Midbrain (tissue), 1 donor: Measurements from ENCODE around the gene PTBP1.
"Not testable (repeated sequence)": the region's sequence is repeated elsewhere in the genome, so short reads cannot be mapped to it uniquely, and the experiment has no call there.

Experiments used
- DNase-seq: peaks from one replicate; lab custom pipeline; 2025; lab: John Stamatoyannopoulos, UW

Gene PTBP1

GRCh38 chr19:829129-829758 lies 32.0 kb downstream of the PTBP1 start:
- DNase-seq = no peak

GRCh38 chr19:831407-832369 lies 34.4 kb downstream of the PTBP1 start:
- DNase-seq = no peak

DNA sequence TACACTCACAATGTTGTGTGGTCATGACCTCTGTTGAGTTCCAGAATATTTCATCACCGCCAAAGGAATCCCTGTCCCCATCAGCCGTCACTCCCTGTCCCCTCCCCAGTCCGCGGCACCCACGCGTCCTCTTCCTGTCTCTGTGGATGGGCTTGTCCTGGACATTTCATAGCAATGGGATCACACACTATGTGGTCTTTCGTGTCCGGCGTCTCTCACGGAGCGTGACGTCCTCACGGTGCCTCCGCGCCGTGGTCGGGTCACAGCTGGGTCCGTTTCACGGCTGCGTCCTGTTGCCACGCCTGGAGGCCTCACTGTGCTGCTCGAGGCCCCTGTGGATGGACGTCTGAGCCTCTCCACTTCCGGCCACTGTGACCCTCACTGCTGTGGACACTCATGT lies 37.0 kb downstream of the PTBP1 start:
- DNase-seq = no peak

GRCh38 chr19:835210-835810 lies 38.1 kb downstream of the PTBP1 start:
- no peak for DNase-seq

DNA sequence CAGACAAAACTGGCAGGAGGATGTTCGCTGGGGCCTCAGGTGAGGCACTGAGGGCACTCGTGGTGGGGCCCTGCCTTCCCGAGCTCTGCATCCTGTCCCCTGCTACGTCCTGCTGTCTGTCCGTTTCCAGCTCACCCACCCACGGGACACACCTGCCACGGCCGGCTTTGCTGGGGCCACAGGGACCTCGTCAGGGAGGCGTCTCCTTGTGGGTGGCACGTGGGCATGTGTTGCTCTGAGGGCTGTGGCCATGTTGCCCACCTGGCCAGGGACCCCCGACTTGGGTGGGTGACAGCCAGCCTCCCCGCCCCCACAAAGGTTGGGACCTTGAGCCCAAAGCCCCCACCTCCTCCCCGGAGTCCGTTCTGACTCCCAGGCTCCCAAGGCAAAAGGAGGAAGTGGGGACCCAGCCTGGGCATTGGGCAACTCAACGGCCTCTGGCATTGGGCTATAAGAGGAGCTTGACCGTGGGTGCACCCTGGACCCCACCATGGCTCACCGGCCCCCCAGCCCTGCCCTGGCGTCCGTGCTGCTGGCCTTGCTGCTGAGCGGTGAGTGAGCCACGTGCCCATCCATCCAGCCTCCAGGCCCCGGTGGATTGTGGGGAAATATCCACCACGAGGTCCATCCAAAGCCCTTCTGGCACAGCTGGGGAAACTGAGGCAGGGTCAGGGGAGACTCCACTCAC lies 43.4 kb downstream of the PTBP1 start, which contains the start of gene PRTN3:
PRTN3 (plus strand) TSS at position 481 of the 688 bp plus-strand sequence; CDS start at position 491, 10 bp downstream.
- DNase-seq = no peak

DNA sequence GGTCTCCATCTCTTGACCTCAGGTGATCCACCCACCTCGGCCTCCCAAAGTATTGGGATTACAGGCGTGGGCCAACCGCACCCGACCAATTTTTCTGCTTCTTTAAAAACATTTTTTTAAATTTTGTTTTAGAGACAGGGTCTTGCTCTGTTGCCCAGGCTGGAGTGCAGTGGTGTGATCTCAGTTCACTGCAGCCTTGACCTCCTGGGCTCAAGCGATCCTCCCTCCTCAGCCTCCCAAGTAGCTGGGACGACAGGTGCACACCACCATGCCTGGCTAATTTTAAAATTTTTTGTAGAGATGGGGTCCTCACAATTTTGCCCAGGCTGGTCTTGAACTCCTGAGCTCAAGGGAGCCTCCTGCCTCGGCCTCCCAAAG lies 45.5 kb downstream of the PTBP1 start:
- DNase-seq = not testable (repeated sequence)

DNA sequence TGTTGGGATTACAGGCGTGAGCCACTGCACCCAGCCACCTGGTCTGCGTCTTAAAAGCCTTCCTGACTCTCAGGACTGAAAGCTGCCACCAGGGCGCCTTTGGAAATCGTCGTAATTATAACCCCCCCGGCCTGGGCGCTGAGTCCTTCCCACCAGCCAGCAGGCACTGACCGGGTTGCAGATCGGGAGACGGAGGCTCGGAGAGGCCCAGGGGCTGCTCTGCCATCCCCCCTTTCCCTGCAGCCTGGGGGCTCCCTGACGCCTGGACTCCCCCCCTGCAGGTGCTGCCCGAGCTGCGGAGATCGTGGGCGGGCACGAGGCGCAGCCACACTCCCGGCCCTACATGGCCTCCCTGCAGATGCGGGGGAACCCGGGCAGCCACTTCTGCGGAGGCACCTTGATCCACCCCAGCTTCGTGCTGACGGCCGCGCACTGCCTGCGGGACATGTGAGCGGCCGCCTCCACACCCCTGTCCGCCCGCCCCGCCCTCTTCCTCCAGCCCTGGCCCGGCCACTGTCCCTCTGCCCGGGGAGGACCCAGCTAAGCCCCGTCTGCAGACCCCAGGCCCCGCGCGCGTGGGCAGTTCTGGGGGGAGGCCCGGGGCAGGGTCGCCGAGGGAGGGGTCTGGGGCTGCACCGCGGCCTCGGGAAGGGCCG lies 46.1 kb downstream of the PTBP1 start:
- no peak for DNase-seq

GRCh38 chr19:843836-844545 lies 46.7 kb downstream of the PTBP1 start:
- DNase-seq = no peak

- DNase-seq = no peak
Measured at GRCh38 chr19:844546-844971, 47.3 kb downstream of the PTBP1 start.

GRCh38 chr19:845707-846521 lies 48.7 kb downstream of the PTBP1 start:
- no peak for DNase-seq

DNA sequence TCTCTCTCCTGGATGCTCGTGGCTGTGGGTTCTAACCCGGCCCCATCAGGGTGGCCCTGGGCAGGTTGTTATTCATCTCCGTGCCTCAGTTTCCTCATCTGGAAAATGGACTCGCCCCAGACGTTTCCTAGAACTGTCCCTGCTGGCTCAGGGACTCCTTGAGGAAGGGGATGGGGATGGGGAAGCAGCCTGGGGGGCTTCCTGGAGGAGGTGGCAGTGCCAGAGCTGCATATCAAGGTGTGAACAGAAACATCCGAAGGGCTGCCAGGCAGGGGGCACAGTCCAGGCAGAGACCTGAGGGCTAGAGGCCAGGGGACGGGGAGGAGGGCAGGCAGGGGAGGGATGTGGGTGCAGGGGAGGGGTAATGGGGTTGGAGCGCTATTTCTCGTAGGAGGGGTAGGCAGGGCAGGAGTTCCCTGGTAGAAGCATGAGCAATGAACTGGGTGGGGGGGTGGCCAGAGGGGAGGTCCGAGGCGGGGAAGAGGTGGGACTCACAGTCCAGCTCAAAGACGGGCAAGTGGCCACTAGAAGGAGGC lies 51.2 kb downstream of the PTBP1 start:
- no peak for DNase-seq

- DNase-seq = not testable (repeated sequence)
Measured at GRCh38 chr19:849195-849594, 51.9 kb downstream of the PTBP1 start.

GRCh38 chr19:850221-850978 lies 53.1 kb downstream of the PTBP1 start:
- peak; percentile 60 for DNase-seq

- no peak for DNase-seq
Measured at GRCh38 chr19:850979-851335, 53.7 kb downstream of the PTBP1 start.

- no peak for DNase-seq
Measured at GRCh38 chr19:852136-853013, 55.1 kb downstream of the PTBP1 start, which contains the start of gene ELANE. Gene ELANE (plus strand): TSS chr19:852303. CDS start chr19:852329, 26 bp downstream.

GRCh38 chr19:853014-853585 lies 55.8 kb downstream of the PTBP1 start:
- DNase-seq = no peak

DNA sequence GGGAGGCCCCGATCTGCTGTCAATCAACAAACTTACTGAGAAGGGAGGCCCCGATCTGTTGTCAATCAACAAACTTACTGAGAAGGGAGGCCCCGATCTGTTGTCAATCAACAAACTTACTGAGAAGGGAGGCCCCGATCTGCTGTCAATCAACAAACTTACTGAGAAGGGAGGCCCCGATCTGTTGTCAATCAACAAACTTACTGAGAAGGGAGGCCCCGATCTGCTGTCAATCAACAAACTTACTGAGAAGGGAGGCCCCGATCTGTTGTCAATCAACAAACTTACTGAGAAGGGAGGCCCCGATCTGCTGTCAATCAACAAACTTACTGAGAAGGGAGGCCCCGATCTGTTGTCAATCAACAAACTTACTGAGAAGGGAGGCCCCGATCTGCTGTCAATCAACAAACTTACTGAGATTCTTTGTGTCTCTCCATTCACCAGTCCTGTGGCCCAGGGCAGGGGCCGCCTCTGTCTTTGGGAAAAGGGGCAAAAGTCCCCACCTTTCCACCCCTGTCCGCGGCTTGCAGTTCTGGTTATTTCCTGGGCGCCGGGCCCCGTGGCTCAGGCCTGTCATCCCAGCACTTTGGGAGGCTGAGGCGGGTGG lies 56.5 kb downstream of the PTBP1 start:
- not testable (repeated sequence) for DNase-seq
